Measurements from ENCODE around the gene CYB561D2. TPM values are rescaled to one million over a fixed set of nuclear protein-coding genes. Genes with fewer than 3 reads are reported as not detected.

CYB561D2 gene
- total RNA-seq, 2 experiments from 2014 or later = 37.1 to 39.7 TPM

- CTCF ChIA-PET = no interaction called here
- no peaks in the 10 kb centered on the region for H3K9me3 Mint-ChIP-seq
- no peaks in the 10 kb centered on the region for H3K27me3 Mint-ChIP-seq
- H3K4me3 Mint-ChIP-seq = no peak overlapping the region
- H3K27ac Mint-ChIP-seq = no peak overlapping the region
- DNase-seq = no peak
- POLR2A ChIA-PET = interaction anchor here (1.1 kb wide), 1 partner anchor 30 kb away, joined by 3 read pairs; no protein-coding TSS in a partner anchor
- no peaks in the 10 kb centered on the region for H3K36me3 Mint-ChIP-seq (ENCODE audit: low read depth)
- H3K4me1 Mint-ChIP-seq = peaks cover 6% of the 10 kb centered on the region
These were observed 40.0 kb downstream of the CYB561D2 start for GRCh38 chr3:50390508-50391224.

- Mint-ChIP-seq H3K4me1 (peaks cover 6% of the 10 kb centered on the region), H3K27me3 (no peaks in the 10 kb centered on the region), H3K4me3 (no peak overlapping the region), H3K9me3 (no peaks in the 10 kb centered on the region), H3K27ac (no peak overlapping the region), H3K36me3 (ENCODE audit: low read depth) (no peaks in the 10 kb centered on the region)
- no peak for DNase-seq
- POLR2A ChIA-PET = interaction anchor here (1.8 kb wide), 1 partner anchor 13 kb away, joined by 8 read pairs; no protein-coding TSS in a partner anchor
- CTCF ChIA-PET = no interaction called here
These were observed 41.5 kb downstream of the CYB561D2 start for GRCh38 chr3:50392101-50392715.

- Mint-ChIP-seq H3K4me3 (no peak overlapping the region), H3K4me1 (peaks cover 6% of the 10 kb centered on the region), H3K27me3 (no peaks in the 10 kb centered on the region), H3K36me3 (ENCODE audit: low read depth) (no peaks in the 10 kb centered on the region), H3K9me3 (no peaks in the 10 kb centered on the region), H3K27ac (no peak overlapping the region)
- CTCF ChIA-PET = no interaction called here
- POLR2A ChIA-PET = interaction anchor here (1.8 kb wide), 1 partner anchor 13 kb away, joined by 8 read pairs; no protein-coding TSS in a partner anchor
- no peak for DNase-seq
These were observed 42.4 kb downstream of the CYB561D2 start for GRCh38 chr3:50393061-50393460.

- no peak overlapping the region for H3K4me3 Mint-ChIP-seq
- no peak overlapping the region for H3K27ac Mint-ChIP-seq
- H3K9me3 Mint-ChIP-seq = no peaks in the 10 kb centered on the region
- peaks cover 6% of the 10 kb centered on the region for H3K4me1 Mint-ChIP-seq
- ChIA-PET CTCF (interaction anchor here (1.2 kb wide), 1 partner anchor 155 kb away, joined by 3 read pairs; no protein-coding TSS in a partner anchor), POLR2A (no interaction called here)
- no peak for DNase-seq
- H3K36me3 Mint-ChIP-seq (ENCODE audit: low read depth) = no peaks in the 10 kb centered on the region
- no peaks in the 10 kb centered on the region for H3K27me3 Mint-ChIP-seq
These were observed 44.6 kb downstream of the CYB561D2 start for GRCh38 chr3:50395070-50395860.

GRCh38 chr3:50396502-50396901 is 45.8 kb downstream of the CYB561D2 start:
- Mint-ChIP-seq H3K36me3 (ENCODE audit: low read depth) (no peaks in the 10 kb centered on the region), H3K4me1 (peaks cover 5% of the 10 kb centered on the region), H3K27me3 (no peaks in the 10 kb centered on the region), H3K9me3 (no peaks in the 10 kb centered on the region), H3K27ac (no peak overlapping the region), H3K4me3 (no peak overlapping the region)
- ChIA-PET POLR2A (interaction anchor here (1.1 kb wide), 1 partner anchor 10 kb away, joined by 3 read pairs; no protein-coding TSS in a partner anchor), CTCF (interaction anchor here (1.2 kb wide), 1 partner anchor 153 kb away, joined by 3 read pairs; no protein-coding TSS in a partner anchor)
- DNase-seq = no peak

- Mint-ChIP-seq H3K9me3 (no peaks in the 10 kb centered on the region), H3K36me3 (ENCODE audit: low read depth) (no peaks in the 10 kb centered on the region), H3K27me3 (no peaks in the 10 kb centered on the region), H3K4me1 (no peaks in the 10 kb centered on the region), H3K27ac (no peak overlapping the region), H3K4me3 (no peak overlapping the region)
- ChIA-PET CTCF (no interaction called here), POLR2A (no interaction called here)
- no peak for DNase-seq
These were observed 51.4 kb downstream of the CYB561D2 start for GRCh38 chr3:50401978-50402595.

Other genes with a start within 250 kb of the CYB561D2 start
- gene SEMA3F, start 195.5 kb upstream of the CYB561D2 start, total RNA-seq = under 1 TPM in 1 of 2 experiments, not detected in 1; 0.15 TPM
- gene GNAT1, start 159.3 kb upstream of the CYB561D2 start, total RNA-seq = not detected
- not detected for gene SLC38A3, start 145.6 kb upstream of the CYB561D2 start, total RNA-seq
- gene GNAI2, start 114.7 kb upstream of the CYB561D2 start, total RNA-seq = 100 to 1,000 TPM; 493 to 519 TPM
- gene SEMA3B, start 81.7 kb upstream of the CYB561D2 start, total RNA-seq = under 1 TPM; 0.38 to 0.55 TPM
- not detected for gene LSMEM2, start 71.8 kb upstream of the CYB561D2 start, total RNA-seq
- 10 to 100 TPM; 40.6 to 45.0 TPM for gene IFRD2, start 58.4 kb upstream of the CYB561D2 start, total RNA-seq
- 10 to 100 TPM; 13.2 to 13.9 TPM for gene HYAL3, start 51.5 kb upstream of the CYB561D2 start, total RNA-seq
- 10 to 100 TPM; 41.5 to 49.4 TPM for gene NAA80, start 51.5 kb upstream of the CYB561D2 start, total RNA-seq
- under 1 TPM; 0.28 to 0.35 TPM for gene HYAL1, start 47.3 kb upstream of the CYB561D2 start, total RNA-seq
- 1 to 10 TPM; 6.7 to 7.2 TPM for gene HYAL2, start 28.1 kb upstream of the CYB561D2 start, total RNA-seq
- gene TUSC2, start 22.6 kb upstream of the CYB561D2 start, total RNA-seq = 10 to 100 TPM; 16.8 to 17.9 TPM
- 100 to 1,000 TPM; 157 to 160 TPM for gene RASSF1, start 10.0 kb upstream of the CYB561D2 start, total RNA-seq
- 1 to 10 TPM; 1.7 to 3.2 TPM for gene ZMYND10, start 5.1 kb upstream of the CYB561D2 start, total RNA-seq
- 10 to 100 TPM; 48.8 to 50.1 TPM for gene NPRL2, start 87 bp upstream of the CYB561D2 start, total RNA-seq
- gene TMEM115, start 8.7 kb downstream of the CYB561D2 start, total RNA-seq = 10 to 100 TPM; 22.1 to 22.7 TPM
- under 1 TPM; 0.45 to 0.55 TPM for gene CACNA2D2, start 152.8 kb downstream of the CYB561D2 start, total RNA-seq
- gene C3orf18, start 216.9 kb downstream of the CYB561D2 start, total RNA-seq = 10 to 100 TPM; 14.6 to 17.5 TPM
- 10 to 100 TPM; 49.6 to 50.1 TPM for gene HEMK1, start 218.7 kb downstream of the CYB561D2 start, total RNA-seq